Stimulated activated CD4-positive, alpha-beta T cell treated with anti-CD3 and anti-CD28 coated beads, Interleukin-15, amount 100 ng/mL, for 24 hours (primary cell): Measurements from ENCODE around the gene TP53TG3B.
"Not testable (repeated sequence)": the region's sequence is repeated elsewhere in the genome, so short reads cannot be mapped to it uniquely, and the experiment has no call there.

Experiments used
- DNase-seq: peaks from one replicate; pipeline ENCODE4 v3.0.0-alpha.2; 2020

TP53TG3B gene

GRCh38 chr16:33360541-33360940 is at the start of gene TP53TG3B:
TSS of gene TP53TG3B (plus strand) at chr16:33360841. CDS start at chr16:33360909, 68 bp downstream.
- not testable (repeated sequence) for DNase-seq

GRCh38 chr16:33336226-33337012 is 24.2 kb upstream of the TP53TG3B start:
- DNase-seq = peak; percentile 34

GRCh38 chr16:33337627-33338542 is 22.8 kb upstream of the TP53TG3B start:
- peak; percentile 36 for DNase-seq

- DNase-seq = peak; percentile 19
Measured at GRCh38 chr16:33338543-33338951, 22.1 kb upstream of the TP53TG3B start.

GRCh38 chr16:33339093-33340061 is 21.3 kb upstream of the TP53TG3B start:
- DNase-seq = peak; percentile 37
